T1000 (cell line): ENCODE data around the gene TTC33.
A peak's percentile ranks its signal among the peaks of the same experiment; 100 is the strongest.
"Not testable (repeated sequence)": the region's sequence is repeated elsewhere in the genome, so short reads cannot be mapped to it uniquely, and the experiment has no call there.

Experiments used
- DNase-seq: peaks from one replicate; lab custom pipeline; 2025; ENCODE audit warnings: mixed read lengths; lab: John Stamatoyannopoulos, UW

TTC33 gene

GRCh38 chr5:40717281-40717680 is 38.5 kb downstream of the TTC33 start:
- no peak for DNase-seq

GRCh38 chr5:40716590-40716989 is 39.2 kb downstream of the TTC33 start:
- DNase-seq, result no peak

- DNase-seq, result no peak
Measured at GRCh38 chr5:40716000-40716399, 39.8 kb downstream of the TTC33 start.

GRCh38 chr5:40714001-40714400 is 41.8 kb downstream of the TTC33 start:
- DNase-seq, result no peak

GRCh38 chr5:40710575-40710974 is 45.2 kb downstream of the TTC33 start:
- not testable (repeated sequence) for DNase-seq

- not testable (repeated sequence) for DNase-seq
Measured at GRCh38 chr5:40705484-40705883, 50.3 kb downstream of the TTC33 start.

GRCh38 chr5:40702027-40702426 is 53.7 kb downstream of the TTC33 start:
- not testable (repeated sequence) for DNase-seq

- no peak for DNase-seq
Measured at GRCh38 chr5:40700116-40700782, 55.5 kb downstream of the TTC33 start.

- DNase-seq, result no peak
Measured at GRCh38 chr5:40694433-40694832, 61.3 kb downstream of the TTC33 start.

GRCh38 chr5:40691894-40692293 is 63.9 kb downstream of the TTC33 start:
- DNase-seq, result no peak

- DNase-seq, result no peak
Measured at GRCh38 chr5:40690267-40690666, 65.5 kb downstream of the TTC33 start.

- DNase-seq, result peak; percentile 38
Measured at GRCh38 chr5:40689438-40689837, 66.3 kb downstream of the TTC33 start.

GRCh38 chr5:40688996-40689395 is 66.8 kb downstream of the TTC33 start:
- DNase-seq, result no peak

GRCh38 chr5:40688127-40688761 is 67.5 kb downstream of the TTC33 start:
- peak; percentile 54 for DNase-seq

GRCh38 chr5:40687321-40687720 is 68.4 kb downstream of the TTC33 start:
- DNase-seq, result no peak

- no peak for DNase-seq
Measured at GRCh38 chr5:40685976-40686486, 69.7 kb downstream of the TTC33 start.

GRCh38 chr5:40685193-40685592 is 70.6 kb downstream of the TTC33 start:
- no peak for DNase-seq

- DNase-seq, result no peak
Measured at GRCh38 chr5:40683305-40683704, 72.5 kb downstream of the TTC33 start.

- DNase-seq, result no peak
Measured at GRCh38 chr5:40682154-40683017, 73.4 kb downstream of the TTC33 start.

GRCh38 chr5:40681363-40682153 is 74.2 kb downstream of the TTC33 start:
- DNase-seq, result no peak

- DNase-seq, result no peak
Measured at GRCh38 chr5:40680741-40681362, 74.9 kb downstream of the TTC33 start.
